ENCODE measurements around the gene BRME1.

DNA sequence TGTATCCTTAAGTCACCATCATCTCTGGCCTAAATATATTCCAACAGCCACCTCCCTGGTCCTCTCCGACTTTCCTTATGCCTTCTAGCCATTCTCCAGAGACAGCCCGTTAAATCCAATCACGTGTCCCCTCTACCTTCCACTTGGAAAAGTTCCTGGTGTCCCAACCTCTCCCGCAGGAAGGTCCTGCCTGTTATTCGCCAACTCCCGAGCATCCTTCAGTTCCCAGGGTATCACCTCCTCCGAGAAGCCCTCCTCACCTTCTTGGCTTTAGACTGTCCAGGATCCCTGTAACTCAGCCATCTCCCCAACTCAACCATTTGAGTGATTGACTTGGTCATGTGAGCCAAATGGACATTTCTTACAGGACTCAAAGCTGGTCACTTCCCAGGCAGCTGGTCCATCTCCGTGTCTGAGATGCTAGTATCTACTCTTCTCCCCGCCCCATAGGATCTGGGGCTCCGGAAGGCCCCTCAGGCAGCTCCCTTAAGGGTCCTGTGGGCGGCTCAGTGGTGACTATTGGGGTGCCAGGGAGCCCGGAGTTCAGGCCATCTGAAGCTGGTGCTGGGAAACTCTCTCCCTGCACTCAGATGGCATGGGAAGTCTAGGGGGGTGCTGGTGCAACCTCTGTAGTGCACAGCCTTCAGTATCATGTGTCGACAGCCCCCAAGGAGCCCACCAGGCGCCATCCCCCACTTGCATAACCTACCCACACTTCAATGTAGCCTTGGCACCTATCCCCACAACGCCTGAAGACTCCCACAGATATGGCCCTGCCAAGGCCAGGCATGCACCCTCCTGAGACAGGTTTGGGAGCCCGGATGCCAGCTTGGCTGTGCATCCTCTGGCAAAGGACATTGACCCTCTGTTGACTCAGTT lies 56.9 kb downstream of the BRME1 start:
- TF ChIP-seq, protein P1, sequence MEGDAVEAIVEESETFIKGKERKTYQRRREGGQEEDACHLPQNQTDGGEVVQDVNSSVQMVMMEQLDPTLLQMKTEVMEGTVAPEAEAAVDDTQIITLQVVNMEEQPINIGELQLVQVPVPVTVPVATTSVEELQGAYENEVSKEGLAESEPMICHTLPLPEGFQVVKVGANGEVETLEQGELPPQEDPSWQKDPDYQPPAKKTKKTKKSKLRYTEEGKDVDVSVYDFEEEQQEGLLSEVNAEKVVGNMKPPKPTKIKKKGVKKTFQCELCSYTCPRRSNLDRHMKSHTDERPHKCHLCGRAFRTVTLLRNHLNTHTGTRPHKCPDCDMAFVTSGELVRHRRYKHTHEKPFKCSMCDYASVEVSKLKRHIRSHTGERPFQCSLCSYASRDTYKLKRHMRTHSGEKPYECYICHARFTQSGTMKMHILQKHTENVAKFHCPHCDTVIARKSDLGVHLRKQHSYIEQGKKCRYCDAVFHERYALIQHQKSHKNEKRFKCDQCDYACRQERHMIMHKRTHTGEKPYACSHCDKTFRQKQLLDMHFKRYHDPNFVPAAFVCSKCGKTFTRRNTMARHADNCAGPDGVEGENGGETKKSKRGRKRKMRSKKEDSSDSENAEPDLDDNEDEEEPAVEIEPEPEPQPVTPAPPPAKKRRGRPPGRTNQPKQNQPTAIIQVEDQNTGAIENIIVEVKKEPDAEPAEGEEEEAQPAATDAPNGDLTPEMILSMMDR (optimal IDR thresholded peaks at IDR 0.05 in 1 of 3, IDR thresholded peaks at IDR 0.05 in 1 of 3, conservative IDR thresholded peaks at IDR 0.05 in 1 of 3; ENCODE audit: extremely low read depth in 1 of 3, insufficient read depth in 2 of 3, low read length in 3 of 3), result no peak
- no peak for TF ChIP-seq EZH2 (IDR thresholded peaks at IDR 0.05; ENCODE audit: low read length)
